ENCODE data around the gene GALNT2.

Gene GALNT2

DNA sequence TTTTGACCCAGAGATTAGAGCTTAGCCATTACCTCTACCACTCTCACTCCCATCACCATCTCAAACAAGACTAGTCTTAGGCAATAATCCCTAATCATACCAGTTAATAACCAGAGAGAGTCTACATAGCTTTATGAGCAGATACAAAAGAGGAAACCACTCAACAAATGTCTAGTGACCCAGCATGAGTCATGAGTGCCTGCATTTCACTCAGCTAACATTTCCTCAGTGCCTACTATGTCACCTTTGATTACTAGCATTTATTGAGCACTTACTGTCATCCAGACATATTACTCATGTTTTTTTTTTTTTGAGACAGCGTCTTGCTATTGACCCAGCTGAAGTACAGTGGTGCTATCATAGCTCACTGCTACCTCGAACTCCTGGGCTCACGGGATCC, 35.9 kb upstream of the GALNT2 start:
- TF ChIP-seq FOXP2 (optimal IDR thresholded peaks at IDR 0.05; ENCODE audit: borderline replicate concordance, extremely low read depth, extremely low read length, insufficient read depth) (no peak), SIN3A (IDR thresholded peaks at IDR 0.05; ENCODE audit: borderline replicate concordance, insufficient read depth, low read length) (no peak), TAF1 (IDR thresholded peaks at IDR 0.05; ENCODE audit: borderline replicate concordance, insufficient read depth, low read length) (no peak), POLR2AphosphoS5 (IDR thresholded peaks at IDR 0.05; ENCODE audit: low read depth, low read length) (no peak)
- TF ChIP-seq, protein P1, sequence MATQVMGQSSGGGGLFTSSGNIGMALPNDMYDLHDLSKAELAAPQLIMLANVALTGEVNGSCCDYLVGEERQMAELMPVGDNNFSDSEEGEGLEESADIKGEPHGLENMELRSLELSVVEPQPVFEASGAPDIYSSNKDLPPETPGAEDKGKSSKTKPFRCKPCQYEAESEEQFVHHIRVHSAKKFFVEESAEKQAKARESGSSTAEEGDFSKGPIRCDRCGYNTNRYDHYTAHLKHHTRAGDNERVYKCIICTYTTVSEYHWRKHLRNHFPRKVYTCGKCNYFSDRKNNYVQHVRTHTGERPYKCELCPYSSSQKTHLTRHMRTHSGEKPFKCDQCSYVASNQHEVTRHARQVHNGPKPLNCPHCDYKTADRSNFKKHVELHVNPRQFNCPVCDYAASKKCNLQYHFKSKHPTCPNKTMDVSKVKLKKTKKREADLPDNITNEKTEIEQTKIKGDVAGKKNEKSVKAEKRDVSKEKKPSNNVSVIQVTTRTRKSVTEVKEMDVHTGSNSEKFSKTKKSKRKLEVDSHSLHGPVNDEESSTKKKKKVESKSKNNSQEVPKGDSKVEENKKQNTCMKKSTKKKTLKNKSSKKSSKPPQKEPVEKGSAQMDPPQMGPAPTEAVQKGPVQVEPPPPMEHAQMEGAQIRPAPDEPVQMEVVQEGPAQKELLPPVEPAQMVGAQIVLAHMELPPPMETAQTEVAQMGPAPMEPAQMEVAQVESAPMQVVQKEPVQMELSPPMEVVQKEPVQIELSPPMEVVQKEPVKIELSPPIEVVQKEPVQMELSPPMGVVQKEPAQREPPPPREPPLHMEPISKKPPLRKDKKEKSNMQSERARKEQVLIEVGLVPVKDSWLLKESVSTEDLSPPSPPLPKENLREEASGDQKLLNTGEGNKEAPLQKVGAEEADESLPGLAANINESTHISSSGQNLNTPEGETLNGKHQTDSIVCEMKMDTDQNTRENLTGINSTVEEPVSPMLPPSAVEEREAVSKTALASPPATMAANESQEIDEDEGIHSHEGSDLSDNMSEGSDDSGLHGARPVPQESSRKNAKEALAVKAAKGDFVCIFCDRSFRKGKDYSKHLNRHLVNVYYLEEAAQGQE (IDR thresholded peaks at IDR 0.05; ENCODE audit: insufficient read depth in 1 of 2, low read depth in 2 of 2, low read length in 2 of 2), result no peak

DNA sequence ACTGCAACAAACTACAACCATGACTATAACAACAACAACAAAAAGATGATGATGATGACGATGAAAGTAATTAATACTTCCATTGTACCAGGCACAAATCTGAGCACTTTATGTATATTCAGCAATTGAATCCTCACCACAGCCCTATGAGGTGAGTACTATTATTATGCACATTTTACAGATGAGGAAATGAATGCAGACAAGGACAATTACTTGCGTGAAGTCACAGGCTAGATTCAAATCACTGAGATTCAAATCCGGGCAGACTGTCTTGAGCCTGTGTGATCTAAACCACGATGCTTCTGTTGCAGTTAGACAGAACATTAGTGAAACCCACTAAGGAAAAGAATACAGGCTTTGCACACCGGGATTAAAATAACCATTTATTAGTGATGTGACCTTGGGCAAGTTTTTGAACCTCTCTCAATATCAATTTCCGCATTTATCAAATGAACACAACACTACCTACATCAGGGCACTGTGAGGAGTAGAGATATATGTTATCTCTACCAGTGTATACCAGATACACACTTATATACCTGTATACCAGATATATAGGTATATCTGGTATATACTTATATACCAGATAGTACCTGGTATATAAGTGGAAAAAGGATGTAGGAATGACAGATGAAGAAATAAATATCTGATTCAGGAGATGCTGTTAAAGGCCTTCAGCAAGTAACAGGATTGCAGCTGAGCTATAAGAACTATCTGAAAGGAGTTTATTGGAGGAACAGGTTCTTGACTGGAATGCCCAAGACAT, 34.3 kb upstream of the GALNT2 start:
- TF ChIP-seq FOXP2 (optimal IDR thresholded peaks at IDR 0.05; ENCODE audit: borderline replicate concordance, extremely low read depth, extremely low read length, insufficient read depth) (no peak), POLR2AphosphoS5 (IDR thresholded peaks at IDR 0.05; ENCODE audit: low read depth, low read length) (no peak), SIN3A (IDR thresholded peaks at IDR 0.05; ENCODE audit: borderline replicate concordance, insufficient read depth, low read length) (no peak)

DNA sequence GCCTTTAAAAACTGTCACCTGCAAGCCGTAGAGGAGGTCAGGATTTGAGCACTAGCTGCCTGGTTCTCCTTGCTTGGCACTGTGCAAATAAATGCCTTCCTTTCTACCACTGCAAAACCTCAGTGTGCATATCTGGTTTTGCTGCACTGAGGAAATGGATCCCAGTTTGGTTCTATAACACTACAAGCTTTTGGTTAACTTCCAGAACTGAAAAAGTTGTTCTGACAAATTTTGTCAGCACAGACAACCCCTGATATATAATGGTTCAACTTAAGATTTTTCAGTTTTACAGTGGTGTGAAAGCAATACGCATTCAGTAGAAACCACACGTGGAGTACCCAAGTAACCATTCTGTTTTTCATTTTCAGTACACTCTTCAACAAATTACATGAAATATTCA, 29.8 kb upstream of the GALNT2 start:
- TF ChIP-seq POLR2AphosphoS5 (IDR thresholded peaks at IDR 0.05; ENCODE audit: low read depth, low read length), result no peak

DNA sequence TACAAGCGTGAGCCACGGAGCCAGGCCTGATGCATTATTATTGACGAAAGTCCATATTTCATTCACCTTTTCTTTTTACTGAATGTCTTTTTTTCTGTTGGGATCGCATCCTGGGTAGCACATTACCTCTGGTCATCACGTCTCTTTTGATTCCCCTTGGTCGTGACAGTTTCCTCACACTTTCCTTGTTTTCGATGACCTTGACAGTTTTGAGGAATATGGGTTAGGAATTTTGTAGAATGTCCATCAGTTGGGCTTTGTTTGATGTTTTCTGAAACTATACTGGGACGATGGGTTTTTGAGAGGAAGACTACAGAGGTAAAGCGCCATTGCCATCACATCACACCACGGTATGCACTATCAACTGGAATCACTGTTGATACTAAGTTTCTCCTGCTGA, 26.6 kb upstream of the GALNT2 start:
- TF ChIP-seq SIN3A (IDR thresholded peaks at IDR 0.05; ENCODE audit: borderline replicate concordance, insufficient read depth, low read length) (no peak), TAF1 (IDR thresholded peaks at IDR 0.05; ENCODE audit: borderline replicate concordance, insufficient read depth, low read length) (no peak), POLR2AphosphoS5 (IDR thresholded peaks at IDR 0.05; ENCODE audit: low read depth, low read length) (no peak), FOXP2 (optimal IDR thresholded peaks at IDR 0.05; ENCODE audit: borderline replicate concordance, extremely low read depth, extremely low read length, insufficient read depth) (no peak)
- TF ChIP-seq, protein P1 (IDR thresholded peaks at IDR 0.05; ENCODE audit: insufficient read depth in 1 of 2, low read depth in 2 of 2, low read length in 2 of 2), result no peak

DNA sequence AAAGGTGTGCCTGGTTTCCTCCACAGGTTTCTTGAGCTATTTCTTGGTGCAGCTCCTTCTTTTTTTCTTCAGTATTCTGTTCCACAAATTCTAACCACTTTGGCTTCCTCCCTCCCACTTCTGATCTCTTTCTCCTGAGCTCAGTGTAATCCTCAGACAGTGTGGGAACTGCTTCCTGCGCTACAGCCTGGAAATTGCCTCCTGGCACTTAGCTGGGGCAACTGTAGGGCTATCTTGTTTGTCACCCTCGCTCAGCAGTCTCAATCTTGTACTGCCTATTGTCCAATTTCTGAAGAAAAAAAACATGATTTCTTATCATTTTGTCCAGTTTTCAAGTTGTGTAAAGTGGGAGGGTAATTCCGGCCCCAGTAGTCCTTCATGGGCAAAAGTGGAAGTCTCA, 24.0 kb upstream of the GALNT2 start:
- TF ChIP-seq, protein P1 (IDR thresholded peaks at IDR 0.05; ENCODE audit: insufficient read depth in 1 of 2, low read depth in 2 of 2, low read length in 2 of 2), result no peak
- no peak for TF ChIP-seq TAF1 (IDR thresholded peaks at IDR 0.05; ENCODE audit: borderline replicate concordance, insufficient read depth, low read length)
- no peak for TF ChIP-seq SIN3A (IDR thresholded peaks at IDR 0.05; ENCODE audit: borderline replicate concordance, insufficient read depth, low read length)
- TF ChIP-seq POLR2AphosphoS5 (IDR thresholded peaks at IDR 0.05; ENCODE audit: low read depth, low read length), result no peak
- no peak for TF ChIP-seq FOXP2 (optimal IDR thresholded peaks at IDR 0.05; ENCODE audit: borderline replicate concordance, extremely low read depth, extremely low read length, insufficient read depth)

DNA sequence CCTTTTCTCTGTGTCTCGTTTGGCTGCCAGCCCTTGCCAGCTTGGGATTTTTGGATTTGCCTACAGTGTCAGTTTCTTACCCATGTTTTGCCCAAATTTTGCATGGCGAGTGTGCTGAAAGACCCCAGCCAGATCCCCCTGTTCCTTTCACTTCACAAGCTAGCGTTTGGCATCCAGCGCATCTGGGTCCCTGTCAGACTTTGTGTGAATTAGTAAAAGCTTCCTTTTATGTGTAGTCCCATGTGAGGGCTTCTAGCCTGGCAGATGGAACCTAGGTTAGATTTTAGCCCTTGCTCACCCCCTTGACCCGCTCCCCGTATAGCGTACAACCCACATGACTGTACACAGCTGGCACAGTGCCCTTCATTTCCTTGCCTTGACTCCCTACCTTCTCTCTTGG, 22.3 kb upstream of the GALNT2 start:
- TF ChIP-seq TAF1 (IDR thresholded peaks at IDR 0.05; ENCODE audit: borderline replicate concordance, insufficient read depth, low read length), result no peak
- no peak for TF ChIP-seq FOXP2 (optimal IDR thresholded peaks at IDR 0.05; ENCODE audit: borderline replicate concordance, extremely low read depth, extremely low read length, insufficient read depth)
- TF ChIP-seq, protein P1 (IDR thresholded peaks at IDR 0.05; ENCODE audit: insufficient read depth in 1 of 2, low read depth in 2 of 2, low read length in 2 of 2), result no peak
- TF ChIP-seq POLR2AphosphoS5 (IDR thresholded peaks at IDR 0.05; ENCODE audit: low read depth, low read length), result no peak
- no peak for TF ChIP-seq SIN3A (IDR thresholded peaks at IDR 0.05; ENCODE audit: borderline replicate concordance, insufficient read depth, low read length)
